OCI-LY3 (cell line): ENCODE data around the gene DHRSX.

Source experiments
- EZH2phosphoT487 ChIP-seq: fragments of 200-600 bp; shearing (Covaris generic); IDR thresholded peaks from 2 replicates; pipeline ENCODE4 v1.6.1; 2018; ENCODE audit warnings: antibody characterized with exemption, mixed run types, low read depth
- TF ChIP-seq, protein P1 (sequence below): fragments of 200-600, 300-600 bp; sonication (generic); IDR thresholded peaks from 2 replicates; pipeline ENCODE4 v1.5.1; 2014; ENCODE audit warnings: antibody characterized with exemption, low read length, low read depth

DNA sequence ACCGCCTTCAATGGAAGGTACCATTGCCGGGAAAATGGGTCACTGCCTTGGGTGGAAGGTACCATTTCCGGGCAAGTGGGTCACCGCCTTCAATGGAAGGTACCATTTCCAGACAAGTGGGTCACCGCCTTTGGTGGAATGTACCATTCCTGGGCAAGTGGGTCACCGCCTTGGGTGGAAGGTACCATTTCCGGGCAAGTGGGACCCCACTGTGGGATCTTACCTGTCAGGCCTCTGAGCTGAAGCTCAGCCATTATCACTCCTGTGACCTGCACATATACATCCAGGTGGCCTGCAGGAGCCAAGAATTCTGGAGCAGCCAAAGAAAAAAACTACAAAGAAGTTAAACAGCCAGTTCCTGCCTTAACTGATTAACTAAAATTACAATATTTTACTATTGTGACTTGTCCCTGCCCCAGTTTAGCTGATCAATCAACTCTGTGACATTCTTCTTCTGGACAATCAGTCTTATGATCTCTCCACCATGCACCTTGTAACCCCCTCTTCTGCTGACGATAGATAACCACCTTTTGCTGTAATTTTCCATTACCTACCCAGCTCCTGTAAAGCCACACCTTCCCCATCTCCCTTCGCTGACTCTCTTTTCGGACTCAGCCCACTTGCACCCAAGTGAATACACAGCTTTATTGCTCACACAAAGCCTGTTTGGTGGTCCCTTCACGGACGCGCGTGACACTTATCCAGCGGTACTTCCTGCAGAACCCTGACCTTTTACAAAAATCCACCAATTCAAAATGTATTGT lies 313.2 kb downstream of the DHRSX start:
- TF ChIP-seq, protein P1, sequence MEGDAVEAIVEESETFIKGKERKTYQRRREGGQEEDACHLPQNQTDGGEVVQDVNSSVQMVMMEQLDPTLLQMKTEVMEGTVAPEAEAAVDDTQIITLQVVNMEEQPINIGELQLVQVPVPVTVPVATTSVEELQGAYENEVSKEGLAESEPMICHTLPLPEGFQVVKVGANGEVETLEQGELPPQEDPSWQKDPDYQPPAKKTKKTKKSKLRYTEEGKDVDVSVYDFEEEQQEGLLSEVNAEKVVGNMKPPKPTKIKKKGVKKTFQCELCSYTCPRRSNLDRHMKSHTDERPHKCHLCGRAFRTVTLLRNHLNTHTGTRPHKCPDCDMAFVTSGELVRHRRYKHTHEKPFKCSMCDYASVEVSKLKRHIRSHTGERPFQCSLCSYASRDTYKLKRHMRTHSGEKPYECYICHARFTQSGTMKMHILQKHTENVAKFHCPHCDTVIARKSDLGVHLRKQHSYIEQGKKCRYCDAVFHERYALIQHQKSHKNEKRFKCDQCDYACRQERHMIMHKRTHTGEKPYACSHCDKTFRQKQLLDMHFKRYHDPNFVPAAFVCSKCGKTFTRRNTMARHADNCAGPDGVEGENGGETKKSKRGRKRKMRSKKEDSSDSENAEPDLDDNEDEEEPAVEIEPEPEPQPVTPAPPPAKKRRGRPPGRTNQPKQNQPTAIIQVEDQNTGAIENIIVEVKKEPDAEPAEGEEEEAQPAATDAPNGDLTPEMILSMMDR, result no peak
- TF ChIP-seq EZH2phosphoT487, result no peak
